Breast epithelium (tissue), 4 donors: Measurements from ENCODE around the gene C10orf62. TPM values are rescaled to one million over a fixed set of nuclear protein-coding genes. Genes with fewer than 3 reads are reported as not detected.

Experiments
- DNase-seq, 2 donors: peaks; one replicate each; pipeline ENCODE4 v3.0.0-alpha.2; 2019; ENCODE audit warnings: low spot score in 2 of 2
- H3K27ac ChIP-seq, 2 donors: fragments of 200-600 bp; sonication (generic) in 1 of 2; one replicate each; pipeline ENCODE4 v1.5.1; 2016 to 2019; ENCODE audit warnings: mild to moderate bottlenecking in 1 of 2
- H3K27me3 ChIP-seq, 2 donors: fragments of 200-600 bp; sonication (generic) in 1 of 2; one replicate each; pipeline versions ENCODE4 v1.5.1 to v1.6.0; 2017 to 2019; ENCODE audit warnings: control low read depth in 1 of 2, mild to moderate bottlenecking in 1 of 2
- H3K36me3 ChIP-seq: fragments of 200-600 bp; one replicate; pipeline ENCODE4 v1.5.1; 2019
- H3K4me1 ChIP-seq, 2 donors: fragments of 200-600 bp; sonication (generic); one replicate each; pipeline ENCODE4 v1.5.1; 2016 to 2019; ENCODE audit warnings: control low read depth in 1 of 2
- H3K4me3 ChIP-seq, 3 donors: fragments of 200-600 bp; sonication (generic); 1 replicate in 2 of 3; 2 replicates in 1 of 3; pipeline ENCODE4 v1.5.1; 2016 to 2019; ENCODE audit warnings: mild to moderate bottlenecking in 3 of 3, moderate library complexity in 2 of 3
- H3K9me3 ChIP-seq, 2 donors: fragments of 200-600 bp; sonication (generic) in 1 of 2; one replicate each; pipeline ENCODE4 v1.5.1; 2016 to 2019; ENCODE audit warnings: control low read depth in 1 of 2
- POLR2A ChIP-seq: fragments of 450-650 bp; IDR thresholded peaks from one replicate; pipeline ENCODE4 v1.6.1; 2016; ENCODE audit warnings: antibody characterized with exemption, mild to moderate bottlenecking, moderate library complexity
- POLR2AphosphoS5 ChIP-seq, 3 donors: sonication (generic); formaldehyde crosslinking; IDR thresholded peaks; one replicate each; pipeline ENCODE4 v1.6.1; 2017; ENCODE audit warnings: antibody characterized with exemption in 3 of 3
- intact Hi-C: fragments of 100-400 bp; cut with DNase I; formaldehyde crosslinking; loops from one replicate; pipeline ENCODE4 v1.15.1; 2023; ENCODE audit warnings: low total_unique reads
- total RNA-seq, 3 donors: library from RNA; depleted of rRNA; stranded (reverse); fragments of >200 nt; gene quantifications; one replicate each; pipeline ENCODE4 v1.1.0, GENCODE V29; 2016
- TF ChIP-seq, protein P1 (sequence below), 3 donors: fragments of 450-650 bp; IDR thresholded peaks; one replicate each; pipeline ENCODE4 v1.5.1; 2016 to 2017; ENCODE audit warnings: antibody characterized with exemption in 3 of 3, mild to moderate bottlenecking in 3 of 3, moderate library complexity in 3 of 3

C10orf62 gene
- total RNA-seq, 3 donors from 2014 or later, result 0.32 to 0.33 TPM; not detected in 1

DNA sequence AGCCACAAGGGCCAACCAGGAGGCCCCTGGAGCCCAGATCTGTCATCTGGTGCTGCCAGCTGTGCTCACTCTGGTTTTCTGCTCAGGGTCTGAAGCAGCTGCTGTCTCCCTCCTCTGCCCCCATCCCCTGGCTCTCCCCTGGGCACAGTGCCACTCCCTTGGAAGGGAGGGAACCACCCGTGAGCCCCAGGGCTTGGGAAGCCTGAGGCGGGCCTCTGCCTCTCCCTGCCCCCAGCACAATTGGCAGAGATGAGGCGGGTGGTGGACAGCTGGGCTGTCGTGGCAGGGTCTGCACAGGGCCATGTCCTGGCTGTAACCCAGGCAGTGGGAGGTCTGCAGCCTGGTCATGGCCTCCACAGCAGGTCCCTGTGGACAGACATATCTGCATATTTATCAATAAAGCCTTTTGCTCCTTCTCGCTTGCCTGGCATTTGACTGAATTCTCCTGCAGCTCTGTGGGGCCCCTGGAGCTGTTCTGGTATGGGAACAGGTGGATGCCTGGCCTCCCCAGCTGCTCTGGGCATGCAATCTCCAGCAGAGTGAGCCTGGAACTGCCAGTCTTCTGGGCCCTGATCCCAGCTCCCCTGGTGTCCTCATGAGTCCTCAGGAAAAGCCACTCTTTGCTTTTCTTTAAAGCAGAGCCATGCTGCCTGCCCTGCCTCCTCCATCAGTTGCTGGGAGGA, 18.6 kb upstream of the C10orf62 start:
- intact Hi-C loops, result no loop called here
- peak overlapping the region in 1 of 2 donors; percentile 79 for H3K27ac ChIP-seq
- no peaks in the 10 kb centered on the region for H3K4me1 ChIP-seq
- no peak for TF ChIP-seq POLR2A
- no peak for TF ChIP-seq POLR2AphosphoS5 (IDR thresholded peaks at IDR 0.05)
- TF ChIP-seq, protein P1, sequence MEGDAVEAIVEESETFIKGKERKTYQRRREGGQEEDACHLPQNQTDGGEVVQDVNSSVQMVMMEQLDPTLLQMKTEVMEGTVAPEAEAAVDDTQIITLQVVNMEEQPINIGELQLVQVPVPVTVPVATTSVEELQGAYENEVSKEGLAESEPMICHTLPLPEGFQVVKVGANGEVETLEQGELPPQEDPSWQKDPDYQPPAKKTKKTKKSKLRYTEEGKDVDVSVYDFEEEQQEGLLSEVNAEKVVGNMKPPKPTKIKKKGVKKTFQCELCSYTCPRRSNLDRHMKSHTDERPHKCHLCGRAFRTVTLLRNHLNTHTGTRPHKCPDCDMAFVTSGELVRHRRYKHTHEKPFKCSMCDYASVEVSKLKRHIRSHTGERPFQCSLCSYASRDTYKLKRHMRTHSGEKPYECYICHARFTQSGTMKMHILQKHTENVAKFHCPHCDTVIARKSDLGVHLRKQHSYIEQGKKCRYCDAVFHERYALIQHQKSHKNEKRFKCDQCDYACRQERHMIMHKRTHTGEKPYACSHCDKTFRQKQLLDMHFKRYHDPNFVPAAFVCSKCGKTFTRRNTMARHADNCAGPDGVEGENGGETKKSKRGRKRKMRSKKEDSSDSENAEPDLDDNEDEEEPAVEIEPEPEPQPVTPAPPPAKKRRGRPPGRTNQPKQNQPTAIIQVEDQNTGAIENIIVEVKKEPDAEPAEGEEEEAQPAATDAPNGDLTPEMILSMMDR (IDR thresholded peaks at IDR 0.05), result no peak
- no peaks in the 10 kb centered on the region for H3K36me3 ChIP-seq
- no peaks in the 10 kb centered on the region for H3K9me3 ChIP-seq
- H3K4me3 ChIP-seq, result no peak overlapping the region
- no peaks in the 10 kb centered on the region for H3K27me3 ChIP-seq
- no peak for DNase-seq

DNA sequence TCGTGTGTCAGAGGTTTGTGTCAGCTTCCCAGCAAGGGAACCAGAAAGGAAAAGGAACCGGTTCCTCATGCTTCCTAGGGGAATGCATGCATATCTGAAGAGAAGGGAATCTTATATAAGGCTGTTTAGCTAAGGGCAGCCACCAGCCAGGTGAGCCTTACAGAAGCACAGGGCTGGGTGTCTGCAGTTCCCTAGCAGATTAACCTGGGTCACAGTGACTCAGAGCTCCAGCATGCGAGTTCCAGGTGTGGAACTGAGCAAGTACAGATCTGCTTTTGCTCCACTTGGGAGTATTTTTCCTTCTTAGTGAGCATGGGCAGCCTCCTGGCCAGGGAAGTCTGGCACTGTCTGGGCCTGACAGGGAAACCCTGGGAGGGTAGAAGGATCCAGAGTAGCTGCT, 17.9 kb upstream of the C10orf62 start:
- Histone ChIP-seq H3K27me3 (no peaks in the 10 kb centered on the region), H3K4me1 (no peaks in the 10 kb centered on the region), H3K36me3 (no peaks in the 10 kb centered on the region), H3K4me3 (no peak overlapping the region), H3K27ac (peak overlapping the region; percentile 56 to 79), H3K9me3 (no peaks in the 10 kb centered on the region)
- DNase-seq, result peak in 1 of 2 donors; percentile 39
- intact Hi-C loops, result no loop called here
- no peak for TF ChIP-seq POLR2A
- TF ChIP-seq, protein P1 (IDR thresholded peaks at IDR 0.05), result no peak
- TF ChIP-seq POLR2AphosphoS5 (IDR thresholded peaks at IDR 0.05), result no peak

DNA sequence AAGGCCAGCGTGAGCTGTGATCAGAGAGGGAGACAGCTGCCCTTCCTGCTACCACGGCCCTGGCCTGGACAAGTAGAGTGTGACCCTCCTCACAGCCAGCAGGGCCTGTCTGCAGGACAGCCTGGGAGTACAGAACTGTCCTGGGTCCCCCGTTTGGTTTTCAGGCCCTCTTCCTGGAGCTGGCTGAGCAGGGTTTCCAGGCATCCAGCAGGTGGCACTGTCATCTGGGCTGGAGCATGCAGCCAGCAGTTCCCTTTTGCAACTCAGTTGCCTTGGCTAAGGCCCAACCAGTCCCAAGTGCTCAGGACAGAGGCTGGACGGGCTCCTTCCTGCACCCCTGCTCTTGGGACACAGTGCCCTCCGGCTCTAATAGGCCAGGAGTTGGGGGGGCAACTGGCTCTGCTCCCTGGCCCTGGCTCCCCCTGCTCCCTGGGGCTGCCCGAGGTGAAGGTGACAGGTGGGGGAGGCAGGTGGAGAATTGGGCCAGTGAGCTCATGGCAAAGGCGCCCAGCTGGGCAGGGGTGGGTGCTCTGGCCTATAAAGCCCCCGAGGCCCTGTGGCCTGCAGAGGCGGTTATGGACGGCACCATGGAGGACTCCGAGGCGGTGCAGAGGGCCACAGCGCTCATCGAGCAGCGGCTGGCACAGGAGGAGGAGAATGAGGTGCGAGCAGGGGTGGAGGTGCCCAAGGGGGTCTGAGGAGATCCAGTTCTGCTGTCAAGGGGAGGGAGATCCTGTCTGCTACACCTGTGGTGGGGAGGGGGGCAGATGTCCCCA, 17.1 kb upstream of the C10orf62 start, which contains the start of gene ANKRD2:
ANKRD2 (plus strand) TSS at position 566 of the 776 bp plus-strand sequence; CDS start at position 576, 10 bp downstream.
- intact Hi-C loops, result no loop called here
- H3K4me1 ChIP-seq, result no peaks in the 10 kb centered on the region
- H3K27me3 ChIP-seq, result no peaks in the 10 kb centered on the region
- no peaks in the 10 kb centered on the region for H3K9me3 ChIP-seq
- DNase-seq, result peak; percentile 61 to 74
- peak within 1 kb of the TSS; percentile 79 to 80 for H3K27ac ChIP-seq
- TF ChIP-seq, protein P1 (IDR thresholded peaks at IDR 0.05), result peak; percentile 63 to 86 (median 80)
- TF ChIP-seq POLR2A (no peak), POLR2AphosphoS5 (IDR thresholded peaks at IDR 0.05) (peak in 1 of 3 donors; percentile 29)
- no peaks in the 10 kb centered on the region for H3K36me3 ChIP-seq
- no peak within 1 kb of the TSS for H3K4me3 ChIP-seq

DNA sequence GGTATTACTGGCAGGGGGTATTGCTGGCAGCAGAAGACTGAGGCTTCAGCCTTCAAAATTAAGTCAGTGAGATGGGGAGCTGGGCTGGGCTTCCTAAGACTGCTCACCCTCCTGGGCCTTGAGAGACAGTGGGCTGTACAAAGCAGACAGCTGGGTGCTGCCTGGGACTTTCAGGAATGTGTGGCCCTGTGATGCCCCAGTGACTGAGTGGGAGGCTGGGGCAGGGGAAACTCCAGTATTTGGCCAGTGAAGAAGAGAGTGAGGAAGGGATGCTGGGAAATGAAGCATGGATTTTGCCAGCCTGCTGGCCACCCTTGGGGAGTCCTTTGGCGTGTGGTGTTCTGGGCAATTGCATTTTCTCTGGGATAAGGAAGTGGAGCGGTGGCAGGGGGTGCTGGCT, 16.5 kb upstream of the C10orf62 start:
- no peaks in the 10 kb centered on the region for H3K36me3 ChIP-seq
- peak overlapping the region in 1 of 2 donors; percentile 79 for H3K27ac ChIP-seq
- no peak for DNase-seq
- no peaks in the 10 kb centered on the region for H3K27me3 ChIP-seq
- TF ChIP-seq POLR2A, result no peak
- TF ChIP-seq, protein P1 (IDR thresholded peaks at IDR 0.05), result no peak
- TF ChIP-seq POLR2AphosphoS5 (IDR thresholded peaks at IDR 0.05), result no peak
- intact Hi-C loops, result no loop called here
- no peaks in the 10 kb centered on the region for H3K4me1 ChIP-seq
- no peaks in the 10 kb centered on the region for H3K9me3 ChIP-seq
- no peak overlapping the region for H3K4me3 ChIP-seq

DNA sequence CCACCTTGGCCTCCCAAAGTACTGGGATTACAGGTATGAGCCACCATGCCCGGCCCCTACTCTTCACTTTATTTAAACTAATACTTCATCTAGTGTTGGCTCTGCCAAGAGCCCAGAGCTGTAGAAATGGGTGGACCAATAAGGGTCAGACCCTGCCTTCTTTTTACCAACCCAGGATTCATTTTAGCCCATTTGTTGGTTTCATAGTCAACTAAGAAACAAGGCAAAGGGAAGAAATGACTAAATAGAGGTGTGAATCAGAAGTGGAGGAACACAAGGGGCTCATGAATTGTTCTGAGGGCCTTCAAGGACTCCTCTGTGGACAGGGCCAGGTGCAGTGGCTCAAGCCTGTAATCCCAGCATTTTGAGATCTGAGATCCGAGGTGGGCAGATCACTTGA, 15.8 kb upstream of the C10orf62 start:
- peak overlapping the region in 1 of 2 donors; percentile 80 for H3K27ac ChIP-seq
- TF ChIP-seq, protein P1 (IDR thresholded peaks at IDR 0.05), result no peak
- TF ChIP-seq POLR2A, result no peak
- no peak for TF ChIP-seq POLR2AphosphoS5 (IDR thresholded peaks at IDR 0.05)
- intact Hi-C loops, result no loop called here

More for the DNA sequence above, 15.8 kb upstream of the C10orf62 start:
- no peak for DNase-seq
- H3K4me1 ChIP-seq, result no peaks in the 10 kb centered on the region
- H3K36me3 ChIP-seq, result no peaks in the 10 kb centered on the region
- no peaks in the 10 kb centered on the region for H3K9me3 ChIP-seq
- H3K27me3 ChIP-seq, result no peaks in the 10 kb centered on the region
- no peak overlapping the region for H3K4me3 ChIP-seq
